ENCODE results near the gene ADAP2.

DNA sequence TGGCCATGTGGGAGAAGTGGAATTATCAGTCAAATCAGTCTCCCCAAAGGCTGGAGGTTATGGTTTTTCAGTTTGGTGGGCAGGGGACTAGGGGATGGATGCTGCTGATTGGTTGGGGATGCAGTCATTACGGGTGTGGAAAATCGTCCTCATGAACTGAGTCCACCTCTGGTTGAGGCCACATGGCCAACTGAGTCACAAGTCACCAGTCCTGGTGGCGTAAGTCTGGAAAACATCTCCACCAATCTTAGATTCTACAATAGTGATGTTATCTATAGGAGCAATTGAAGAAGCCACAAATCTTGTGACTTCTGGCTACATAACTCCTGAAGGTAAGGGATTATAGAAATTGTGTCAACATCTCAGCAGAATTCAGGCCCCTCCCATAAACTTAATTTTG lies 43.9 kb downstream of the ADAP2 start:
- TF ChIP-seq CTCF (IDR thresholded peaks at IDR 0.05 in 4 of 5, conservative IDR thresholded peaks at IDR 0.05 in 1 of 5), result no peak
- TF ChIP-seq POLR2A (IDR thresholded peaks at IDR 0.05), result no peak
